Measurements from ENCODE around the gene NFE2L3.
"Not testable (repeated sequence)": the region's sequence is repeated elsewhere in the genome, so short reads cannot be mapped to it uniquely, and the experiment has no call there.

Gene NFE2L3

DNA sequence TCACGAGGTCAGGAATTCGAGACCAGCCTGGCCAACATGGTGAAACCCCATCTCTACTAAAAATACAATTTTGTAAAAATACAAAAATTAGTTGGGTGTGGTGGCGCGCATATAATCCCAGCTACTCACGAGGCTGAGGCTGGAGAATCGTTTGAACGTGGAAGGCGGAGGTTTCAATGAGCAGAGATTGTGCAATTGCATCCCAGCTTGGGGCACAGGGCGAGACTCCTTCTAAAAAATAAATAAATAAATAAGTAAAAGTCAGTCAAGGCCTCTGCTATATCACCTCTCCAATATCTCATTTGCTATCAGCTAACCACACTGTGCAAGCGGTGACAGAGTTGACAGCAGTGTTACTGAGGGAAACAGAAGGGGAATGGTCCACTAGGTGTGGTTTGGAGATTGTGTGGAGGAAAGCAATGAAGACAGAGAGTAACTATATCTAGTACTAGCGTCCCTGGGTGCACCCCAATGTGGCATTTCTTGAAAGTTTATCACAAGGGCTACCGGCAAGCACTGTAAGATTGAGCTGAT is 20.9 kb upstream of the NFE2L3 start:
- no peaks in the 10 kb centered on the region for H3K27me3 ChIP-seq (ENCODE audit: insufficient read depth, low read length)
- no peak overlapping the region for H3K4me3 ChIP-seq (ENCODE audit: low read length)
- H3K36me3 ChIP-seq (ENCODE audit: insufficient read depth, low read depth, low read length): no peaks in the 10 kb centered on the region
- no peak overlapping the region for H3K9ac ChIP-seq (ENCODE audit: low read depth, low read length)
- H3K9me3 ChIP-seq (ENCODE audit: insufficient read depth, low read depth, low read length): no peaks in the 10 kb centered on the region
- no peaks in the 10 kb centered on the region for H3K4me1 ChIP-seq (ENCODE audit: insufficient read depth, low read length)
- H3K27ac ChIP-seq (ENCODE audit: low read length): no peak overlapping the region

DNA sequence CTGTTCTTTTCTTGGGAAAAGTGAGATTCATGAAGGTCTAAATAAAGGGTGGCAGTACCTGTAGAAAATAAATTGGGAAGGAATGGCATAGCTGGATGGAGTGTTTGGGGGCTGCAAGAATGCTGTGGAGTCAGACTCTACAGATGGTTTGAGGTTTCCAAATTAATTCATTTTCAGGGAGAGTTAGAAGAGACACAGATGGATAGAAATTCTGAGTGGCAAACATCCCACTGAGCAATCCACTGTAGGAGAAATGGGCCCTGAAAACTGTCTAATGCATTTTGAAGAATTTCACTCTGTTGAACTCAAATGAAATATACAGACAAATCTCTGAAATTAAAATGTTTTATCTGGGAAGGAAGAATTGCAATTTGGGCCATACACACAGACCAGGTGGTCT is 16.9 kb upstream of the NFE2L3 start:
- Histone ChIP-seq H3K9me3 (ENCODE audit: insufficient read depth, low read depth, low read length) (no peaks in the 10 kb centered on the region), H3K4me1 (ENCODE audit: insufficient read depth, low read length) (no peaks in the 10 kb centered on the region), H3K9ac (ENCODE audit: low read depth, low read length) (no peak overlapping the region), H3K36me3 (ENCODE audit: insufficient read depth, low read depth, low read length) (no peaks in the 10 kb centered on the region), H3K27me3 (ENCODE audit: insufficient read depth, low read length) (no peaks in the 10 kb centered on the region), H3K27ac (ENCODE audit: low read length) (no peak overlapping the region), H3K4me3 (ENCODE audit: low read length) (no peak overlapping the region)

- no peaks in the 10 kb centered on the region for H3K4me1 ChIP-seq (ENCODE audit: insufficient read depth, low read length)
- H3K27ac ChIP-seq (ENCODE audit: low read length): no peak overlapping the region
- no peaks in the 10 kb centered on the region for H3K9me3 ChIP-seq (ENCODE audit: insufficient read depth, low read depth, low read length)
- H3K36me3 ChIP-seq (ENCODE audit: insufficient read depth, low read depth, low read length): no peaks in the 10 kb centered on the region
- no peaks in the 10 kb centered on the region for H3K27me3 ChIP-seq (ENCODE audit: insufficient read depth, low read length)
- no peak overlapping the region for H3K9ac ChIP-seq (ENCODE audit: low read depth, low read length)
- no peak overlapping the region for H3K4me3 ChIP-seq (ENCODE audit: low read length)
These were observed 16.4 kb upstream of the NFE2L3 start for GRCh38 chr7:26135551-26135950.

DNA sequence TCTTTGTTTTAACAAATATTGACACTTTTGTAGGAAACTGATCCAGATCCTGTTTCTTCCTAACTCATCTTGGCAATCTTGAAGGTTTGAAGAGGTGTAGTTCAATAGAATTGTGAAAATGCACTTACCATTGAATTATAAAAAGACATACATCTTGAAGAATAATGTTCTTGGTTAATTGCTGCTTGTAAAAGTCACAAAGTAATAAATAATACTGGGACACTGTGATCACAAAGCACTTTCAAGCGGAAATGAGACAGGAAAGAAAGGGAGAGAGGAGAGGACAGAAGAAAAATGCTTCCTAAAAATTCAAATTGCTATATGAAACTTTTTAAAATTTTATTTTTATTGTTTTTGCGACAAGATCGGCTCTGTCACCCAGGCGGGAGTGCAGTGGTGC is 15.2 kb upstream of the NFE2L3 start:
- H3K9ac ChIP-seq (ENCODE audit: low read depth, low read length): no peak overlapping the region
- no peaks in the 10 kb centered on the region for H3K9me3 ChIP-seq (ENCODE audit: insufficient read depth, low read depth, low read length)
- H3K27me3 ChIP-seq (ENCODE audit: insufficient read depth, low read length): no peaks in the 10 kb centered on the region
- H3K4me1 ChIP-seq (ENCODE audit: insufficient read depth, low read length): no peaks in the 10 kb centered on the region
- H3K27ac ChIP-seq (ENCODE audit: low read length): no peak overlapping the region
- no peak overlapping the region for H3K4me3 ChIP-seq (ENCODE audit: low read length)
- no peaks in the 10 kb centered on the region for H3K36me3 ChIP-seq (ENCODE audit: insufficient read depth, low read depth, low read length)

DNA sequence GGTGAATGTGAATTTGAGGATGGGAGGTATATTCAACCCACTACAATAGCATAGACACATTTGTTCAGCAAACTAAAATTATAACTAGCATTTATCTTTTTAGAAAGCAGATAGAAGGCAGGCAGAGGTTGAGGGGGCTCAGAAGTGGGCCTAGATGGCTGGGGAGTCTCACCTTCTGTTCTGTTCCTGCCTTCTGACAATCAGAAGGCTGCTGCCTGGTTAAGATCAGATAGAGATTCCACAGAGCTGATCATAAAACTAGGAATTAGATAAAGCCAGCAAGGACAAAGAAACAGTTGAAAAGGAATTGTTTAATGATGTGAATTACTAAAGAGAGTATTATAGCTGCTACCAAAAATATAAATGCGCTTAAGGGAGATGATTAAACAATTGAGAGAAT is 11.6 kb upstream of the NFE2L3 start:
- Histone ChIP-seq H3K4me1 (ENCODE audit: insufficient read depth, low read length) (no peaks in the 10 kb centered on the region), H3K9ac (ENCODE audit: low read depth, low read length) (no peak overlapping the region), H3K9me3 (ENCODE audit: insufficient read depth, low read depth, low read length) (no peaks in the 10 kb centered on the region), H3K27me3 (ENCODE audit: insufficient read depth, low read length) (no peaks in the 10 kb centered on the region), H3K4me3 (ENCODE audit: low read length) (no peak overlapping the region), H3K36me3 (ENCODE audit: insufficient read depth, low read depth, low read length) (no peaks in the 10 kb centered on the region), H3K27ac (ENCODE audit: low read length) (no peak overlapping the region)

GRCh38 chr7:26141077-26141476 is 10.9 kb upstream of the NFE2L3 start:
- H3K36me3 ChIP-seq (ENCODE audit: insufficient read depth, low read depth, low read length): no peaks in the 10 kb centered on the region
- no peak overlapping the region for H3K27ac ChIP-seq (ENCODE audit: low read length)
- H3K27me3 ChIP-seq (ENCODE audit: insufficient read depth, low read length): no peaks in the 10 kb centered on the region
- no peak overlapping the region for H3K4me3 ChIP-seq (ENCODE audit: low read length)
- no peaks in the 10 kb centered on the region for H3K4me1 ChIP-seq (ENCODE audit: insufficient read depth, low read length)
- H3K9ac ChIP-seq (ENCODE audit: low read depth, low read length): no peak overlapping the region
- no peaks in the 10 kb centered on the region for H3K9me3 ChIP-seq (ENCODE audit: insufficient read depth, low read depth, low read length)

DNA sequence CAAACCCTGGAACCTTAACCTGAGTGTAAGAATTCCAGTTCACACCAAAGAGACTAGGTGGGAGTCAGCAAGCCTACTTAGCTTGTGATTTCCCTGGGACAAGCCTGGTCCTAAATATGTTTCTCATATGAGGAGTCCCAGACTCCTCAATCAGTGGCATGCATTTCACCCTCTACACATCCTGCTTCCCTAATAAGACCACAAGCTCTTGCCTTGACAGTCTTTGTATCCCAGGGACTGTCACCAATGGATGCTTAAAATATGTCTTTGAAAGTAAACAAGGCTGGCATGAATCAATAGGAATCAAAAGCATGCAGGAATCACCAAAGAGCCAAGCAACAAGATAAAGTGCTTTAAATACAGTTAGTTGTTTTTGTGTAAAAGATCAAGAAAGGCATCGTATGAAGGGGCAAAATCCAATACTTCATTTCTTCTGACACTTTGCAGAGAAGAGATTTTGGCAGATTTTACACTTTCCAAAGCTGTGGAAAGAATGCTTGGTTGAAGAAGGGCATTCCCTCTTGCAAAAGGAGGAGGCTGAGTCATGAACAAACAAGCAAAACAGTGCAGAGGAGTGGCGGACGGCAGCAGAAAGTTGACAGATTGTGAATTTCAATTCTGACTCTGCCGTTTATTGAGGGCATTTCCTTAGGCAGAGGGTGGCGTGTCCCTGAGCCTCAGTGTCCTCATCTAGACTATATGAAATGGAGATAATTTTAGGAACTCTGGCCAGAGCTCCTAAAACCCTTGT is 8.5 kb upstream of the NFE2L3 start:
- H3K4me3 ChIP-seq (ENCODE audit: low read length): no peak overlapping the region
- no peaks in the 10 kb centered on the region for H3K9me3 ChIP-seq (ENCODE audit: insufficient read depth, low read depth, low read length)
- no peaks in the 10 kb centered on the region for H3K36me3 ChIP-seq (ENCODE audit: insufficient read depth, low read depth, low read length)
- H3K27ac ChIP-seq (ENCODE audit: low read length): no peak overlapping the region
- no peaks in the 10 kb centered on the region for H3K27me3 ChIP-seq (ENCODE audit: insufficient read depth, low read length)
- no peak overlapping the region for H3K9ac ChIP-seq (ENCODE audit: low read depth, low read length)
- no peaks in the 10 kb centered on the region for H3K4me1 ChIP-seq (ENCODE audit: insufficient read depth, low read length)

DNA sequence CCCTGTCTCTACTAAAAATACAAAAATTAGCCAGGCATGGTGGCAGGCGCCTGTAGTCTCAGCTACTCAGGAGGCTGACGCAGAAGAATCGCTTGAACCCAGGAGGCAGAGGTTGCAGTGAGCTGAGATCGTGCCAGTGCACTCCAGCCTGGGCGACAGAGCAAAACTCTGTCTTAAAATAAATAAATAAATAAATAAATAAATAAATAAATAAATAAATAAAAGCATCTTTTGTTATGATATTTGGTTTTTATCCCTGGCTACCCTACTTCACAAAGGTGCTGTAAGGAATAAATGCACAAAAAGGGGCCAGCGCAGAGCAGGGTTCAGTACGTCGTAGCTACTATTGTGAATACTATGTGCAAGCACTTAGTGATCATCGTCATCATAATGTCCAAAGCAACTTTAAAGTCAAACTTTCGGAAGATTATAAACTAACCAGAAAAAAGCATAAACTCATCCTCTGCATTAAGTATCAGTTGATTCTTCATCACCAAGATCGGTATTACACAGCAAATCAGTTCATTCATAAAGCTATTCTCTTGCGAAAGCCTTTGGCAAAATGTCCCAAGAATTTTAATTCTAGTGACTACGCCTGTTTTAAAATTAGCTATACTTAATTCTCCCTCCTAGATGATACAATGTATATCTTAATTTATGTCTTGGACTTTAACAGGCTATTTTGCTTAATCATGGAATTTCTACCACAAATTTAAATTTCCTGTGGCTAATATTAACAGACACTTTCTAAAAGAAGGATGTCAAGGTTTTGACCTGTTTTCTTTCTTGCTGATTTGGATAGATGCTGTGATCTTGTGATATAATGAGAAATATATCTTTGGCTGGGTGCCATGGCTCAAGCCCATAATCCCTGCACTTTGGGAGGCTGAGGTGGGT is 7.6 kb upstream of the NFE2L3 start:
- no peak overlapping the region for H3K27ac ChIP-seq (ENCODE audit: low read length)
- no peak overlapping the region for H3K9ac ChIP-seq (ENCODE audit: low read depth, low read length)
- H3K36me3 ChIP-seq (ENCODE audit: insufficient read depth, low read depth, low read length): no peaks in the 10 kb centered on the region
- H3K27me3 ChIP-seq (ENCODE audit: insufficient read depth, low read length): no peaks in the 10 kb centered on the region
- H3K4me3 ChIP-seq (ENCODE audit: low read length): no peak overlapping the region
- no peaks in the 10 kb centered on the region for H3K9me3 ChIP-seq (ENCODE audit: insufficient read depth, low read depth, low read length)
- no peaks in the 10 kb centered on the region for H3K4me1 ChIP-seq (ENCODE audit: insufficient read depth, low read length)

GRCh38 chr7:26145238-26145637 is 6.8 kb upstream of the NFE2L3 start:
- Histone ChIP-seq H3K36me3 (ENCODE audit: insufficient read depth, low read depth, low read length) (no peaks in the 10 kb centered on the region), H3K4me3 (ENCODE audit: low read length) (no peak overlapping the region), H3K9me3 (ENCODE audit: insufficient read depth, low read depth, low read length) (no peaks in the 10 kb centered on the region), H3K27me3 (ENCODE audit: insufficient read depth, low read length) (no peaks in the 10 kb centered on the region), H3K9ac (ENCODE audit: low read depth, low read length) (no peak overlapping the region), H3K4me1 (ENCODE audit: insufficient read depth, low read length) (no peaks in the 10 kb centered on the region), H3K27ac (ENCODE audit: low read length) (no peak overlapping the region)

GRCh38 chr7:26147030-26147429 is 5.0 kb upstream of the NFE2L3 start:
- H3K9ac ChIP-seq (ENCODE audit: low read depth, low read length): no peak overlapping the region
- peaks cover 7% of the 10 kb centered on the region; the same call in 1 of the 2 replicates for H3K27me3 ChIP-seq (ENCODE audit: insufficient read depth, low read length)
- no peaks in the 10 kb centered on the region for H3K9me3 ChIP-seq (ENCODE audit: insufficient read depth, low read depth, low read length)
- H3K4me1 ChIP-seq (ENCODE audit: insufficient read depth, low read length): no peaks in the 10 kb centered on the region; the same call in 1 of the 2 replicates
- no peak overlapping the region for H3K27ac ChIP-seq (ENCODE audit: low read length)
- H3K4me3 ChIP-seq (ENCODE audit: low read length): no peak overlapping the region
- no peaks in the 10 kb centered on the region for H3K36me3 ChIP-seq (ENCODE audit: insufficient read depth, low read depth, low read length)

GRCh38 chr7:26147646-26148306 is 4.2 kb upstream of the NFE2L3 start:
- not testable (repeated sequence) for H3K36me3 ChIP-seq (ENCODE audit: insufficient read depth, low read depth, low read length); H3K27me3 ChIP-seq (ENCODE audit: insufficient read depth, low read length); H3K27ac ChIP-seq (ENCODE audit: low read length); H3K4me1 ChIP-seq (ENCODE audit: insufficient read depth, low read length); H3K9me3 ChIP-seq (ENCODE audit: insufficient read depth, low read depth, low read length); H3K4me3 ChIP-seq (ENCODE audit: low read length); H3K9ac ChIP-seq (ENCODE audit: low read depth, low read length)
